Neutrophil (primary cell): ENCODE data around the gene SLC4A4.

ENCODE experiments used
- H3K27ac ChIP-seq: fragments of 200-600 bp; sonication (generic); 2 replicates; pipeline ENCODE4 v1.5.1; 2016; ENCODE audit warnings: mild to moderate bottlenecking, moderate library complexity
- H3K27me3 ChIP-seq: fragments of 200-600 bp; sonication (generic); 2 replicates; pipeline ENCODE4 v1.6.0; 2016; ENCODE audit warnings: mild to moderate bottlenecking
- H3K36me3 ChIP-seq: fragments of 200-600 bp; sonication (generic); 2 replicates; pipeline ENCODE4 v1.5.1; 2017
- H3K4me1 ChIP-seq, 2 experiments: fragments of 200-600 bp in 1 of 2; sonication (generic) in 1 of 2; 1 replicate in 1 of 2; 2 replicates in 1 of 2; pipeline versions ENCODE4 v1.5.1 to v1.6.1; 2013 to 2016; ENCODE audit warnings: low read depth in 1 of 2, low read length in 1 of 2, mild to moderate bottlenecking in 1 of 2, moderate library complexity in 1 of 2; ENCODE audit not compliant: control insufficient read depth in 1 of 2, insufficient read depth in 1 of 2
- H3K4me3 ChIP-seq, 2 experiments: fragments of 200-600 bp in 1 of 2; sonication (generic) in 1 of 2; 1 replicate in 1 of 2; 2 replicates in 1 of 2; pipeline ENCODE4 v1.5.1; 2013 to 2016; ENCODE audit warnings: low read depth in 1 of 2, low read length in 1 of 2, mild to moderate bottlenecking in 1 of 2, moderate library complexity in 1 of 2
- H3K9me3 ChIP-seq: fragments of 200-600 bp; sonication (generic); 2 replicates; pipeline ENCODE4 v1.5.1; 2016
- CTCF ChIP-seq: fragments of 200-600 bp; sonication (generic); IDR thresholded peaks from 2 replicates; pipeline ENCODE4 v1.5.1; 2016; ENCODE audit warnings: antibody characterized with exemption

SLC4A4 gene

GRCh38 chr4:71429106-71429505, 90.3 kb downstream of the SLC4A4 start:
- TF ChIP-seq CTCF = no peak
- Histone ChIP-seq H3K36me3 (no peaks in the 10 kb centered on the region), H3K27ac (no peak overlapping the region)

GRCh38 chr4:71429962-71430361, 91.1 kb downstream of the SLC4A4 start:
- H3K4me3 ChIP-seq = no peak overlapping the region
- no peak overlapping the region for H3K27ac ChIP-seq
- H3K36me3 ChIP-seq = no peaks in the 10 kb centered on the region
- no peaks in the 10 kb centered on the region for H3K4me1 ChIP-seq
- H3K9me3 ChIP-seq = no peaks in the 10 kb centered on the region
- no peak for TF ChIP-seq CTCF
- no peaks in the 10 kb centered on the region for H3K27me3 ChIP-seq

More at GRCh38 chr4:71429106-71429505, 90.3 kb downstream of the SLC4A4 start:
- Histone ChIP-seq H3K27me3 (no peaks in the 10 kb centered on the region), H3K9me3 (no peaks in the 10 kb centered on the region), H3K4me3 (no peak overlapping the region), H3K4me1 (no peaks in the 10 kb centered on the region)

- no peak overlapping the region for H3K27ac ChIP-seq
- no peak for TF ChIP-seq CTCF
- no peaks in the 10 kb centered on the region for H3K36me3 ChIP-seq
- H3K27me3 ChIP-seq = no peaks in the 10 kb centered on the region
- H3K9me3 ChIP-seq = no peaks in the 10 kb centered on the region
- no peak overlapping the region for H3K4me3 ChIP-seq
- H3K4me1 ChIP-seq = no peaks in the 10 kb centered on the region
Measured at GRCh38 chr4:71430609-71431008, 91.8 kb downstream of the SLC4A4 start.

- no peak overlapping the region for H3K4me3 ChIP-seq
- H3K27ac ChIP-seq = no peak overlapping the region
- no peaks in the 10 kb centered on the region for H3K27me3 ChIP-seq
- TF ChIP-seq CTCF = no peak
- H3K36me3 ChIP-seq = no peaks in the 10 kb centered on the region
- H3K9me3 ChIP-seq = no peaks in the 10 kb centered on the region
- no peaks in the 10 kb centered on the region for H3K4me1 ChIP-seq
Measured at GRCh38 chr4:71440612-71441011, 101.8 kb downstream of the SLC4A4 start.

GRCh38 chr4:71441186-71442169, 102.7 kb downstream of the SLC4A4 start:
- Histone ChIP-seq H3K4me1 (no peaks in the 10 kb centered on the region), H3K9me3 (no peaks in the 10 kb centered on the region), H3K36me3 (no peaks in the 10 kb centered on the region), H3K27me3 (no peaks in the 10 kb centered on the region), H3K4me3 (no peak overlapping the region), H3K27ac (no peak overlapping the region)
- no peak for TF ChIP-seq CTCF
